Measurements from ENCODE around the gene ACTA2.
A peak's percentile ranks its signal among the peaks of the same experiment; 100 is the strongest.

Gene ACTA2

DNA sequence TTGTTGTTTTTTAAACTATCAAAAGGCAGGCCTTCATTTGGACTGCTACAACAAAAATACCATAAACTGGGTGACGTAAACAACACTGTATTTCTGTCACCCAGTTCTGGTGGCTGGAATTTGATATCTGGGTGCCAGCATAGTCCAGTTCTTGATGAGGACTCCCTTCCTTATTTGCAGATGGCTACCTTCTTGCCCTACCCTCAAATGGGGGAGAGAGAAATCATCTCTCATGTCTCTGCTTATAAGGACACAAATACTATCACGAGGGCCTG is 25.2 kb downstream of the ACTA2 start:
- no peak for ATAC-seq
- TF ChIP-seq ESRRG (CRISPR knock-in tag; IDR thresholded peaks at IDR 0.05) (no peak), CSDC2 (CRISPR knock-in tag; IDR thresholded peaks at IDR 0.05) (no peak), ZFP3 (CRISPR knock-in tag; IDR thresholded peaks at IDR 0.05) (no peak), TCF4 (CRISPR knock-in tag; IDR thresholded peaks at IDR 0.05; ENCODE audit: borderline replicate concordance) (no peak), ISL1 (CRISPR knock-in tag; IDR thresholded peaks at IDR 0.05) (no peak), TOX (CRISPR knock-in tag; IDR thresholded peaks at IDR 0.05; ENCODE audit: borderline replicate concordance) (no peak), ZNF8 (CRISPR knock-in tag; IDR thresholded peaks at IDR 0.05) (no peak), OSR1 (CRISPR knock-in tag; IDR thresholded peaks at IDR 0.05) (no peak), GLIS3 (CRISPR knock-in tag; IDR thresholded peaks at IDR 0.05) (no peak), SNAI2 (CRISPR knock-in tag; IDR thresholded peaks at IDR 0.05) (no peak), ZNF70 (CRISPR knock-in tag; IDR thresholded peaks at IDR 0.05) (no peak), BACH2 (CRISPR knock-in tag; IDR thresholded peaks at IDR 0.05; ENCODE audit: borderline replicate concordance) (no peak), PPARA (CRISPR knock-in tag; IDR thresholded peaks at IDR 0.05; ENCODE audit: borderline replicate concordance) (no peak), ZC3H10 (CRISPR knock-in tag; IDR thresholded peaks at IDR 0.05) (no peak)
- TF ChIP-seq, protein P1, sequence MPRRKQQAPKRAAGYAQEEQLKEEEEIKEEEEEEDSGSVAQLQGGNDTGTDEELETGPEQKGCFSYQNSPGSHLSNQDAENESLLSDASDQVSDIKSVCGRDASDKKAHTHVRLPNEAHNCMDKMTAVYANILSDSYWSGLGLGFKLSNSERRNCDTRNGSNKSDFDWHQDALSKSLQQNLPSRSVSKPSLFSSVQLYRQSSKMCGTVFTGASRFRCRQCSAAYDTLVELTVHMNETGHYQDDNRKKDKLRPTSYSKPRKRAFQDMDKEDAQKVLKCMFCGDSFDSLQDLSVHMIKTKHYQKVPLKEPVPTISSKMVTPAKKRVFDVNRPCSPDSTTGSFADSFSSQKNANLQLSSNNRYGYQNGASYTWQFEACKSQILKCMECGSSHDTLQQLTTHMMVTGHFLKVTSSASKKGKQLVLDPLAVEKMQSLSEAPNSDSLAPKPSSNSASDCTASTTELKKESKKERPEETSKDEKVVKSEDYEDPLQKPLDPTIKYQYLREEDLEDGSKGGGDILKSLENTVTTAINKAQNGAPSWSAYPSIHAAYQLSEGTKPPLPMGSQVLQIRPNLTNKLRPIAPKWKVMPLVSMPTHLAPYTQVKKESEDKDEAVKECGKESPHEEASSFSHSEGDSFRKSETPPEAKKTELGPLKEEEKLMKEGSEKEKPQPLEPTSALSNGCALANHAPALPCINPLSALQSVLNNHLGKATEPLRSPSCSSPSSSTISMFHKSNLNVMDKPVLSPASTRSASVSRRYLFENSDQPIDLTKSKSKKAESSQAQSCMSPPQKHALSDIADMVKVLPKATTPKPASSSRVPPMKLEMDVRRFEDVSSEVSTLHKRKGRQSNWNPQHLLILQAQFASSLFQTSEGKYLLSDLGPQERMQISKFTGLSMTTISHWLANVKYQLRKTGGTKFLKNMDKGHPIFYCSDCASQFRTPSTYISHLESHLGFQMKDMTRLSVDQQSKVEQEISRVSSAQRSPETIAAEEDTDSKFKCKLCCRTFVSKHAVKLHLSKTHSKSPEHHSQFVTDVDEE (CRISPR knock-in tag; IDR thresholded peaks at IDR 0.05) = no peak
- TF ChIP-seq, protein P2, sequence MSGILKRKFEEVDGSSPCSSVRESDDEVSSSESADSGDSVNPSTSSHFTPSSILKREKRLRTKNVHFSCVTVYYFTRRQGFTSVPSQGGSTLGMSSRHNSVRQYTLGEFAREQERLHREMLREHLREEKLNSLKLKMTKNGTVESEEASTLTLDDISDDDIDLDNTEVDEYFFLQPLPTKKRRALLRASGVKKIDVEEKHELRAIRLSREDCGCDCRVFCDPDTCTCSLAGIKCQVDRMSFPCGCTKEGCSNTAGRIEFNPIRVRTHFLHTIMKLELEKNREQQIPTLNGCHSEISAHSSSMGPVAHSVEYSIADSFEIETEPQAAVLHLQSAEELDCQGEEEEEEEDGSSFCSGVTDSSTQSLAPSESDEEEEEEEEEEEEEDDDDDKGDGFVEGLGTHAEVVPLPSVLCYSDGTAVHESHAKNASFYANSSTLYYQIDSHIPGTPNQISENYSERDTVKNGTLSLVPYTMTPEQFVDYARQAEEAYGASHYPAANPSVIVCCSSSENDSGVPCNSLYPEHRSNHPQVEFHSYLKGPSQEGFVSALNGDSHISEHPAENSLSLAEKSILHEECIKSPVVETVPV (CRISPR knock-in tag; IDR thresholded peaks at IDR 0.05) = no peak
- TF ChIP-seq, protein P3, sequence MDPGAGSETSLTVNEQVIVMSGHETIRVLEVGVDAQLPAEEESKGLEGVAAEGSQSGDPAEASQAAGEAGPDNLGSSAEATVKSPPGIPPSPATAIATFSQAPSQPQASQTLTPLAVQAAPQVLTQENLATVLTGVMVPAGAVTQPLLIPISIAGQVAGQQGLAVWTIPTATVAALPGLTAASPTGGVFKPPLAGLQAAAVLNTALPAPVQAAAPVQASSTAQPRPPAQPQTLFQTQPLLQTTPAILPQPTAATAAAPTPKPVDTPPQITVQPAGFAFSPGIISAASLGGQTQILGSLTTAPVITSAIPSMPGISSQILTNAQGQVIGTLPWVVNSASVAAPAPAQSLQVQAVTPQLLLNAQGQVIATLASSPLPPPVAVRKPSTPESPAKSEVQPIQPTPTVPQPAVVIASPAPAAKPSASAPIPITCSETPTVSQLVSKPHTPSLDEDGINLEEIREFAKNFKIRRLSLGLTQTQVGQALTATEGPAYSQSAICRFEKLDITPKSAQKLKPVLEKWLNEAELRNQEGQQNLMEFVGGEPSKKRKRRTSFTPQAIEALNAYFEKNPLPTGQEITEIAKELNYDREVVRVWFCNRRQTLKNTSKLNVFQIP (CRISPR knock-in tag; IDR thresholded peaks at IDR 0.05; ENCODE audit: borderline replicate concordance, low read depth) = no peak
- TF ChIP-seq, protein P4, sequence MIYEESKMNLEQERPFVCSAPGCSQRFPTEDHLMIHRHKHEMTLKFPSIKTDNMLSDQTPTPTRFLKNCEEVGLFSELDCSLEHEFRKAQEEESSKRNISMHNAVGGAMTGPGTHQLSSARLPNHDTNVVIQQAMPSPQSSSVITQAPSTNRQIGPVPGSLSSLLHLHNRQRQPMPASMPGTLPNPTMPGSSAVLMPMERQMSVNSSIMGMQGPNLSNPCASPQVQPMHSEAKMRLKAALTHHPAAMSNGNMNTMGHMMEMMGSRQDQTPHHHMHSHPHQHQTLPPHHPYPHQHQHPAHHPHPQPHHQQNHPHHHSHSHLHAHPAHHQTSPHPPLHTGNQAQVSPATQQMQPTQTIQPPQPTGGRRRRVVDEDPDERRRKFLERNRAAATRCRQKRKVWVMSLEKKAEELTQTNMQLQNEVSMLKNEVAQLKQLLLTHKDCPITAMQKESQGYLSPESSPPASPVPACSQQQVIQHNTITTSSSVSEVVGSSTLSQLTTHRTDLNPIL (CRISPR knock-in tag; IDR thresholded peaks at IDR 0.05; ENCODE audit: low read depth) = no peak
- TF ChIP-seq, protein P5, sequence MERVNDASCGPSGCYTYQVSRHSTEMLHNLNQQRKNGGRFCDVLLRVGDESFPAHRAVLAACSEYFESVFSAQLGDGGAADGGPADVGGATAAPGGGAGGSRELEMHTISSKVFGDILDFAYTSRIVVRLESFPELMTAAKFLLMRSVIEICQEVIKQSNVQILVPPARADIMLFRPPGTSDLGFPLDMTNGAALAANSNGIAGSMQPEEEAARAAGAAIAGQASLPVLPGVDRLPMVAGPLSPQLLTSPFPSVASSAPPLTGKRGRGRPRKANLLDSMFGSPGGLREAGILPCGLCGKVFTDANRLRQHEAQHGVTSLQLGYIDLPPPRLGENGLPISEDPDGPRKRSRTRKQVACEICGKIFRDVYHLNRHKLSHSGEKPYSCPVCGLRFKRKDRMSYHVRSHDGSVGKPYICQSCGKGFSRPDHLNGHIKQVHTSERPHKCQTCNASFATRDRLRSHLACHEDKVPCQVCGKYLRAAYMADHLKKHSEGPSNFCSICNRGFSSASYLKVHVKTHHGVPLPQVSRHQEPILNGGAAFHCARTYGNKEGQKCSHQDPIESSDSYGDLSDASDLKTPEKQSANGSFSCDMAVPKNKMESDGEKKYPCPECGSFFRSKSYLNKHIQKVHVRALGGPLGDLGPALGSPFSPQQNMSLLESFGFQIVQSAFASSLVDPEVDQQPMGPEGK (CRISPR knock-in tag; IDR thresholded peaks at IDR 0.05; ENCODE audit: borderline replicate concordance) = no peak

DNA sequence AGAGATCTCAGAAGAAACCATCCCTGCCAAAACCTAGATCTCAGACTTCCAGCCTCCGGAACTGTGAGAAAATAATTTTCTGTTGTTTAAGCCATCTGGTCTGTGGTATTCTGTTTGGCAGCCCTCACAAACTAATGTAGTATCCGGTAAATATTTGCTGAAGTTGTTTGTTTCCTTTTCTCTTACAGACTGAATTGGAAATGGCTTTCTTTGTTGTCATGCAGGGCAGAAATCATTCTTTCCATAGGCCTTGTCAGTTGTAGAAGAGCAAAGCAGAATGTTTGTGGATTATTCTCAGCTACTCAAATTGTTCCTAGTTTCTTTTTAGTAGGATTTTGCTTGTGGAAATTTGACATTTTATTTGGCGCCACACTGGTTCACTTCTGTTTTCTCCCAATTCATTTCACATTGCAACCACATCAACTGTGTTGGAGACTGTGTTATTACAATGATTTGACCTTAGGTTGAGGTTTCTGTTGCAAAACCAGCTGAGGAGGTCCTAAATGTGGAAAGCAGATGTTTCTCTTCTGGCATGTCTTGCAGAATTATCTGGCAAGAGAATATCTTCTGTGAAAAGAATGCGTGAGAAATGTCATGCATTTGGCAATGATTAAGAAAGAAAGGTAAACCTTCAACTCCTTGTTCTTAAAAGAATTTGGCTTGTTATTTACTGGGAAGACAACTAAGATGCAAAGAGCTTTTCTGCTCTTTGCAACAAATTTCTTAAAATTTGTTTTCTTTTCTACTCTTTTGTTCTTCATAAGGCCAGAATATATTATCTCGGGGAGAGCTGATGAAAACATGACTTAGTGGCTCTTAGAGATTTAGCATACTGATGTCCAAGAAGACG is 25.8 kb downstream of the ACTA2 start:
- TF ChIP-seq TOX (CRISPR knock-in tag; IDR thresholded peaks at IDR 0.05; ENCODE audit: borderline replicate concordance) = no peak
- TF ChIP-seq, protein P2 (CRISPR knock-in tag; IDR thresholded peaks at IDR 0.05) = no peak
- no peak for TF ChIP-seq ARNTL (CRISPR knock-in tag; IDR thresholded peaks at IDR 0.05; ENCODE audit: borderline replicate concordance, low read depth)
- TF ChIP-seq CSDC2 (CRISPR knock-in tag; IDR thresholded peaks at IDR 0.05) = no peak
- TF ChIP-seq, protein P4 (CRISPR knock-in tag; IDR thresholded peaks at IDR 0.05; ENCODE audit: low read depth) = no peak
- no peak for TF ChIP-seq ISL1 (CRISPR knock-in tag; IDR thresholded peaks at IDR 0.05)
- TF ChIP-seq, protein P3 (CRISPR knock-in tag; IDR thresholded peaks at IDR 0.05; ENCODE audit: borderline replicate concordance, low read depth) = no peak
- peak; percentile 47 for ATAC-seq

Data from SK-N-SH treated with all-trans-retinoic acid at 6 μM for 48 hours (cell line).